HL-60/S4 treated with retinoic acid at 250 ng/mL for 4 days and 3 days (cell line): ENCODE results near the gene DNAJC5.
"Not testable (repeated sequence)": the region's sequence is repeated elsewhere in the genome, so short reads cannot be mapped to it uniquely, and the experiment has no call there.

Experiments
- in situ Hi-C: fragments of 300-500 bp; cut with MboI; formaldehyde crosslinking; loops from 2 replicates; pipeline ENCODE4 v1.7.0; 2022; ENCODE audit warnings: low sequenced_read_pairs

The DNAJC5 gene

GRCh38 chr20:63952769-63953168 is 57.8 kb downstream of the DNAJC5 start:
- in situ Hi-C loops: no loop called here

GRCh38 chr20:63953764-63954429 is 59.0 kb downstream of the DNAJC5 start:
- in situ Hi-C loops: no loop called here

GRCh38 chr20:63955281-63955826 is 60.4 kb downstream of the DNAJC5 start:
- in situ Hi-C loops: no loop called here

- in situ Hi-C loops: no loop called here
These were observed 61.1 kb downstream of the DNAJC5 start, which contains the start of gene UCKL1 for GRCh38 chr20:63955827-63956663. Gene UCKL1 (minus strand): TSS chr20:63956416. CDS start chr20:63956372, 44 bp downstream.

GRCh38 chr20:63956664-63957003 is 61.7 kb downstream of the DNAJC5 start:
- in situ Hi-C loops: no loop called here

- in situ Hi-C loops: no loop called here
These were observed 62.2 kb downstream of the DNAJC5 start for GRCh38 chr20:63957004-63957689.

GRCh38 chr20:63957690-63958441 is 62.9 kb downstream of the DNAJC5 start:
- in situ Hi-C loops: no loop called here

GRCh38 chr20:63958471-63958870 is 63.5 kb downstream of the DNAJC5 start:
- in situ Hi-C loops: no loop called here

GRCh38 chr20:63958964-63959698 is 64.2 kb downstream of the DNAJC5 start:
- in situ Hi-C loops: no loop called here

- in situ Hi-C loops: no loop called here
These were observed 64.8 kb downstream of the DNAJC5 start for GRCh38 chr20:63959699-63960075.

GRCh38 chr20:63960654-63961621 is 66.0 kb downstream of the DNAJC5 start:
- in situ Hi-C loops: not testable (repeated sequence)

- in situ Hi-C loops: no loop called here
These were observed 66.9 kb downstream of the DNAJC5 start for GRCh38 chr20:63961664-63962425.

- in situ Hi-C loops: no loop called here
These were observed 67.8 kb downstream of the DNAJC5 start for GRCh38 chr20:63962426-63963347.

- in situ Hi-C loops: no loop called here
These were observed 68.4 kb downstream of the DNAJC5 start for GRCh38 chr20:63963348-63963741.

GRCh38 chr20:63963784-63964301 is 68.9 kb downstream of the DNAJC5 start:
- in situ Hi-C loops: no loop called here

GRCh38 chr20:63964412-63964811 is 69.5 kb downstream of the DNAJC5 start:
- in situ Hi-C loops: no loop called here
